ENCODE results near the gene PGK1. TPM values are rescaled to one million over a fixed set of nuclear protein-coding genes. Genes with fewer than 3 reads are reported as not detected.

The PGK1 gene
- total and polyA plus RNA-seq, 10 donors = 69.9 to 355 (median 199) TPM

DNA sequence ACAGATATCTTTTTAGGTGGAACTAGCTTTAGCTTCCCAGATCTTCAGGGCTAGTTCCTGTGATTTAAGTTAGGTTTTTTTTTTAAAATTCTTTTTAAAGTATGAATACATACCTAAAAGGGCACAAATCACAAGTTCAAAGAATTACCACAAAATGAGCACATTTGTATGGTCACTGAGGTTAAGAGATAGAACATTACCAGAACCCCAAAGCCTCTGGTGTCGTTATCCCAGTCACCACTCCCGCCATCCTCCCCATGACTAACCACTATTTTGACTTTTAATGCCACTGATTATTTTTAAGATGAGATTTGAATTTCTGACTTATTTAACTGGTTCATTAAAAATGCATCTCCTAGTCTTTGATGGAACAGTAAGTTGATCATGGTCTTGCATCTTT lies 5.4 kb downstream of the PGK1 start:
- 59 to 75% (median 72%) methylated on average over 2 of the region's 2 CpGs for WGBS, 5 donors
- H3K27ac ChIP-seq = no peak overlapping the region
- no peaks in the 10 kb centered on the region for H3K9me3 ChIP-seq
- peaks cover 12 to 78% (median 47%) of the 10 kb centered on the region in 6 donors for H3K4me1 ChIP-seq
- no peaks in the 10 kb centered on the region for H3K27me3 ChIP-seq (replicated peaks in 1 of 7)
- no peak overlapping the region for H3K4me3 ChIP-seq
- H3K36me3 ChIP-seq = peaks cover 0 to 47% (median 26%) of the 10 kb centered on the region in 6 donors
- DNase-seq = no peak
- intact Hi-C loops (cut with DNase I; ENCODE audit: low total_unique reads) = no loop called here
- TF ChIP-seq, protein P1, sequence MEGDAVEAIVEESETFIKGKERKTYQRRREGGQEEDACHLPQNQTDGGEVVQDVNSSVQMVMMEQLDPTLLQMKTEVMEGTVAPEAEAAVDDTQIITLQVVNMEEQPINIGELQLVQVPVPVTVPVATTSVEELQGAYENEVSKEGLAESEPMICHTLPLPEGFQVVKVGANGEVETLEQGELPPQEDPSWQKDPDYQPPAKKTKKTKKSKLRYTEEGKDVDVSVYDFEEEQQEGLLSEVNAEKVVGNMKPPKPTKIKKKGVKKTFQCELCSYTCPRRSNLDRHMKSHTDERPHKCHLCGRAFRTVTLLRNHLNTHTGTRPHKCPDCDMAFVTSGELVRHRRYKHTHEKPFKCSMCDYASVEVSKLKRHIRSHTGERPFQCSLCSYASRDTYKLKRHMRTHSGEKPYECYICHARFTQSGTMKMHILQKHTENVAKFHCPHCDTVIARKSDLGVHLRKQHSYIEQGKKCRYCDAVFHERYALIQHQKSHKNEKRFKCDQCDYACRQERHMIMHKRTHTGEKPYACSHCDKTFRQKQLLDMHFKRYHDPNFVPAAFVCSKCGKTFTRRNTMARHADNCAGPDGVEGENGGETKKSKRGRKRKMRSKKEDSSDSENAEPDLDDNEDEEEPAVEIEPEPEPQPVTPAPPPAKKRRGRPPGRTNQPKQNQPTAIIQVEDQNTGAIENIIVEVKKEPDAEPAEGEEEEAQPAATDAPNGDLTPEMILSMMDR (IDR thresholded peaks at IDR 0.05 in 8 of 11, conservative IDR thresholded peaks at IDR 0.05 in 3 of 11) = no peak
- TF ChIP-seq POLR2A (IDR thresholded peaks at IDR 0.05) (no peak), POLR2AphosphoS5 (IDR thresholded peaks at IDR 0.05) (no peak)

DNA sequence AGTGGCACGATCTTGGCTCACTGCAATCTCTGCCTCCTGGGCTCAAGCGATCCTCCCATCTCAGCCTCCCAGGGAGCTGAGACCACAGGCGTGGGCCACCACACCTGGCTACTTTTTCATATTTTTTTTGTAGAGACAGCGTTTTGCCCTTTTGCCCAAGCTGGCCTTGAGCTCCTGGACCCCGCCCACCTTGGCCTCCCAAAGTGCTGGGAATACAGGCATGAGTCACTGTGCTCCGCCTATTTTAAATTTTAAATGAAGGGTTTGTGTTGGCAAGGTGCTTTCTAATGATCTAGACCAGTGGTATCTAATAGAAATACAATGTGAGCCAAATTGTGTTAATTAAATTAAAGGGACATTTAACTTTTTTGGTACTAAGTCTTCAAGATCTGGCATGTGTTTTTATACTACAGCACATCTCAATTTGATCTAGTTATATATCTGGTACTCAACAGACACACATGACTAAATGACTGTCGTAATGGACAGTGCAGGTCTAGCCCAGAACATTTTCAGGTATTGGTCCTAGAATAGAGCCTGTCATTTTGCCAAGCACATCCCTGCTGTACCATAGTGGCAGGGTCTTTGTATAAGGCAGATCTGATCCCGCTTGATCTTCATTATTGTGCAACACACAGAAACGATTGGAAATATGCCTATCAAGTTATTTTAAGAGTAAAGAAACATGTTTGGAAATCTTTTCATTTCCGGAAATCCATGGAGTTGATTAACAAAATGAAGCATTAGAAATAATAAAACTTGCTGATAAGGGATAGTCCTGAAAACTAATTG lies 7.3 kb downstream of the PGK1 start:
- intact Hi-C loops (cut with DNase I; ENCODE audit: low total_unique reads) = no loop called here
- DNase-seq = no peak
- Histone ChIP-seq H3K36me3 (peaks cover 0 to 65% (median 42%) of the 10 kb centered on the region in 6 donors), H3K27ac (no peak overlapping the region), H3K9me3 (no peaks in the 10 kb centered on the region), H3K4me3 (no peak overlapping the region), H3K27me3 (replicated peaks in 1 of 7) (no peaks in the 10 kb centered on the region), H3K4me1 (peaks cover 9 to 72% (median 37%) of the 10 kb centered on the region in 6 donors)
- WGBS, 5 donors = 78 to 91% (median 86%) methylated on average over 9 to 10 of the region's 10 CpGs
- TF ChIP-seq, protein P1 (IDR thresholded peaks at IDR 0.05 in 8 of 11, conservative IDR thresholded peaks at IDR 0.05 in 3 of 11) = no peak
- TF ChIP-seq POLR2A (IDR thresholded peaks at IDR 0.05) = no peak
- TF ChIP-seq POLR2AphosphoS5 (IDR thresholded peaks at IDR 0.05) = no peak

DNA sequence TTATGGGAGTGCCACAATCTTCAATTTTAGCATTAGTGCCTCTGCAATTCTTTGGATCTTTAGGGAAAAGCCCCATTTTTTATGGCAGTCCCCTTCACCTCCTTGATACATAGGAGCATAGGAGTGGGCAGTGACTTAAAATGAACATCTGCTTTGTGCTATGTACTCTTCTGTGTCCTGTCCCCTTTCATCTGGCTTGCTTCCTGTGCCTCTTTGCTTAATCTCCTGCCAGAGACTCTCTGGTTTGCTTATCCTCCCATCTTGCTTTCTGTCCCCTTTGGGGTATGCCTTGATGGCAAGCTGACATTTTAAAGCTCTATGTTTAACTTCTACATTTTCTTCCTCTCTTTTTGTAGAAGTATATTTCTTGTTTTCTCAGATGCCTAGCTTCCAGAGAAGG lies 12.3 kb downstream of the PGK1 start:
- Histone ChIP-seq H3K9me3 (no peaks in the 10 kb centered on the region), H3K27ac (peak overlapping the region in 2 of 8 donors; percentile 12 to 21), H3K27me3 (replicated peaks in 1 of 7) (no peaks in the 10 kb centered on the region), H3K4me3 (no peak overlapping the region), H3K4me1 (peaks cover 0 to 25% (median 1%) of the 10 kb centered on the region in 6 donors), H3K36me3 (peaks cover 7 to 100% (median 76%) of the 10 kb centered on the region in 6 donors)
- no peak for DNase-seq
- TF ChIP-seq POLR2A (IDR thresholded peaks at IDR 0.05) (no peak), POLR2AphosphoS5 (IDR thresholded peaks at IDR 0.05) (no peak)
- TF ChIP-seq, protein P1 (IDR thresholded peaks at IDR 0.05 in 8 of 11, conservative IDR thresholded peaks at IDR 0.05 in 3 of 11) = no peak
- intact Hi-C loops (cut with DNase I; ENCODE audit: low total_unique reads) = no loop called here

DNA sequence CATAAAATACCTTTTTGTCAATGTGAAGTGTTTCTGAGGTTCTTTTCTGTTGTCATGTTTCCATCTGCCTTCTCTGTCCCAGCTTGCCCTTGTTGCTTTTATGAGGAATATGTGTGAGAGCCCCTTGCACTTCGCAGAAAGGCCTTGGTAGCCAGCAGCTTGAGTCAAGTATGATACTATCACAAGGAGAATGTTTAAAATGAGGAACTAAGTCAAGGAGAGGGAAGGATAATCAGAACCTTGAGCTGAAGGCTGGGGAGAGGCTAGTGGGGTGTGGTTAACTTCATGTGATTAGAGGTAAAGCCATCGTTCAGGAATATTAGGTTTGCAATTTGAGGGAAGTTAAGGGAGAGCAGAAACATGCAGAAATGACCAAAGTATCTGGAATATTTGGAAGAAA lies 12.7 kb downstream of the PGK1 start:
- intact Hi-C loops (cut with DNase I; ENCODE audit: low total_unique reads) = no loop called here
- Histone ChIP-seq H3K4me3 (no peak overlapping the region), H3K9me3 (no peaks in the 10 kb centered on the region), H3K27ac (peak overlapping the region in 2 of 8 donors; percentile 12 to 21), H3K4me1 (peaks cover 0 to 21% (median 0%) of the 10 kb centered on the region in 6 donors), H3K27me3 (replicated peaks in 1 of 7) (peaks cover 0 to 3% (median 0%) of the 10 kb centered on the region in 7 donors), H3K36me3 (peaks cover 7 to 100% (median 76%) of the 10 kb centered on the region in 6 donors)
- no peak for DNase-seq
- WGBS, 5 donors = 35 to 68% (median 52%) methylated on average over 2 of the region's 2 CpGs
- TF ChIP-seq POLR2A (IDR thresholded peaks at IDR 0.05) (no peak), POLR2AphosphoS5 (IDR thresholded peaks at IDR 0.05) (no peak)
- TF ChIP-seq, protein P1 (IDR thresholded peaks at IDR 0.05 in 8 of 11, conservative IDR thresholded peaks at IDR 0.05 in 3 of 11) = no peak
